HL-60 (cell line): Measurements from ENCODE around the gene TMEM150B.

Source experiments
- DNase-seq, 2 experiments: peaks; one replicate each; pipeline ENCODE4 v3.0.0-alpha.2; 2010 to 2020; ENCODE audit warnings: low read depth in 1 of 2, low spot score in 1 of 2
- H3K27ac ChIP-seq: fragments of 250-450 bp; sonication (Bioruptor Pico); replicated peaks from 2 replicates; pipeline ENCODE4 v1.5.1; 2020; ENCODE audit warnings: mild to moderate bottlenecking, moderate library complexity
- H3K27me3 ChIP-seq: fragments of 250-450 bp; sonication (Bioruptor Pico); 2 replicates; pipeline ENCODE4 v1.5.1; 2021; ENCODE audit warnings: mild to moderate bottlenecking, moderate library complexity; ENCODE audit not compliant: insufficient read depth, poor library complexity, severe bottlenecking
- H3K4me3 ChIP-seq: replicated peaks from 2 replicates; pipeline ENCODE4 v1.5.1; 2011; ENCODE audit warnings: mild to moderate bottlenecking, control low read depth, low read length; ENCODE audit not compliant: insufficient read depth
- CTCF ChIP-seq: IDR thresholded peaks from one replicate; pipeline ENCODE4 v1.5.1; 2011; ENCODE audit warnings: low read length, control low read depth, inconsistent platforms; ENCODE audit not compliant: insufficient read depth
- GABPA ChIP-seq: IDR thresholded peaks from 2 replicates; pipeline ENCODE4 v1.6.1; 2012; ENCODE audit warnings: low read depth
- POLR2AphosphoS5 ChIP-seq: IDR thresholded peaks from 2 replicates; pipeline ENCODE4 v1.6.1; 2012; ENCODE audit warnings: low read depth
- REST ChIP-seq: IDR thresholded peaks from 2 replicates; pipeline ENCODE4 v1.6.1; 2012; ENCODE audit warnings: low read depth; ENCODE audit not compliant: insufficient replicate concordance
- SPI1 ChIP-seq: IDR thresholded peaks from 2 replicates; pipeline ENCODE4 v1.6.1; 2012; ENCODE audit warnings: low read depth, mild to moderate bottlenecking, borderline replicate concordance

The TMEM150B gene

GRCh38 chr19:55365964-55366363, 40.8 kb upstream of the TMEM150B start:
- no peak overlapping the region for H3K27ac ChIP-seq
- H3K27me3 ChIP-seq, result peaks cover 21% of the 10 kb centered on the region
- TF ChIP-seq CTCF (no peak), GABPA (no peak), SPI1 (no peak), POLR2AphosphoS5 (no peak), REST (no peak)
- H3K4me3 ChIP-seq, result no peak overlapping the region
- DNase-seq, result no peak

- H3K4me3 ChIP-seq, result no peak overlapping the region
- peaks cover 16% of the 10 kb centered on the region for H3K27me3 ChIP-seq
- TF ChIP-seq CTCF (no peak), SPI1 (no peak), REST (no peak), POLR2AphosphoS5 (no peak), GABPA (no peak)
- no peak overlapping the region for H3K27ac ChIP-seq
- DNase-seq, result no peak
Observed at GRCh38 chr19:55365245-55365644, 40.1 kb upstream of the TMEM150B start.

GRCh38 chr19:55362990-55363716, 38.0 kb upstream of the TMEM150B start, which contains the start of gene GARIN5B:
TSS of gene GARIN5B (minus strand) at chr19:55363260. CDS start at chr19:55363066, 194 bp downstream.
- DNase-seq, result no peak
- H3K27ac ChIP-seq, result no peak within 1 kb of the TSS
- H3K27me3 ChIP-seq, result no peaks in the 10 kb centered on the region
- H3K4me3 ChIP-seq, result no peak within 1 kb of the TSS
- no peak for TF ChIP-seq REST
- TF ChIP-seq GABPA, result no peak
- TF ChIP-seq CTCF, result no peak
- no peak for TF ChIP-seq SPI1
- no peak for TF ChIP-seq POLR2AphosphoS5
